Nephron (organoid): Measurements from ENCODE around the gene TMEM61.

Experiments used
- H3K27ac Mint-ChIP-seq, 3 experiments: 2 replicates each; pipeline ENCODE4 v1.8.0; 2020; ENCODE audit warnings: mixed read lengths in 3 of 3, mild to moderate bottlenecking in 2 of 3, moderate library complexity in 1 of 3
- H3K27me3 Mint-ChIP-seq: 2 replicates; pipeline ENCODE4 v1.8.0; 2021; ENCODE audit warnings: low read depth, mild to moderate bottlenecking, moderate library complexity, mixed read lengths
- H3K36me3 Mint-ChIP-seq: 2 replicates; pipeline ENCODE4 v1.8.0; 2020; ENCODE audit warnings: low read depth, mixed read lengths
- H3K4me1 Mint-ChIP-seq: 2 replicates; pipeline ENCODE4 v1.8.0; 2020; ENCODE audit warnings: mixed read lengths
- H3K4me3 Mint-ChIP-seq, 3 experiments: 2 replicates each; pipeline ENCODE4 v1.8.0; 2020; ENCODE audit warnings: mild to moderate bottlenecking in 3 of 3, mixed read lengths in 3 of 3, moderate library complexity in 2 of 3
- H3K9me3 Mint-ChIP-seq: 2 replicates; pipeline ENCODE4 v1.8.0; 2020; ENCODE audit warnings: mixed read lengths
- TF ChIP-seq, protein P1 (sequence below), 3 experiments: fragments of 200-600 bp; sonication (generic); IDR thresholded peaks; one replicate each; pipeline ENCODE4 v1.5.0; 2021; ENCODE audit warnings: antibody characterized with exemption in 3 of 3; ENCODE audit not compliant: unreplicated experiment in 3 of 3

The TMEM61 gene

GRCh38 chr1:54987919-54988705, 7.7 kb downstream of the TMEM61 start:
- TF ChIP-seq, protein P1, sequence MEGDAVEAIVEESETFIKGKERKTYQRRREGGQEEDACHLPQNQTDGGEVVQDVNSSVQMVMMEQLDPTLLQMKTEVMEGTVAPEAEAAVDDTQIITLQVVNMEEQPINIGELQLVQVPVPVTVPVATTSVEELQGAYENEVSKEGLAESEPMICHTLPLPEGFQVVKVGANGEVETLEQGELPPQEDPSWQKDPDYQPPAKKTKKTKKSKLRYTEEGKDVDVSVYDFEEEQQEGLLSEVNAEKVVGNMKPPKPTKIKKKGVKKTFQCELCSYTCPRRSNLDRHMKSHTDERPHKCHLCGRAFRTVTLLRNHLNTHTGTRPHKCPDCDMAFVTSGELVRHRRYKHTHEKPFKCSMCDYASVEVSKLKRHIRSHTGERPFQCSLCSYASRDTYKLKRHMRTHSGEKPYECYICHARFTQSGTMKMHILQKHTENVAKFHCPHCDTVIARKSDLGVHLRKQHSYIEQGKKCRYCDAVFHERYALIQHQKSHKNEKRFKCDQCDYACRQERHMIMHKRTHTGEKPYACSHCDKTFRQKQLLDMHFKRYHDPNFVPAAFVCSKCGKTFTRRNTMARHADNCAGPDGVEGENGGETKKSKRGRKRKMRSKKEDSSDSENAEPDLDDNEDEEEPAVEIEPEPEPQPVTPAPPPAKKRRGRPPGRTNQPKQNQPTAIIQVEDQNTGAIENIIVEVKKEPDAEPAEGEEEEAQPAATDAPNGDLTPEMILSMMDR (IDR thresholded peaks at IDR 0.05; ENCODE audit: unreplicated experiment in 3 of 3): no peak
- H3K36me3 Mint-ChIP-seq: no peaks in the 10 kb centered on the region

DNA sequence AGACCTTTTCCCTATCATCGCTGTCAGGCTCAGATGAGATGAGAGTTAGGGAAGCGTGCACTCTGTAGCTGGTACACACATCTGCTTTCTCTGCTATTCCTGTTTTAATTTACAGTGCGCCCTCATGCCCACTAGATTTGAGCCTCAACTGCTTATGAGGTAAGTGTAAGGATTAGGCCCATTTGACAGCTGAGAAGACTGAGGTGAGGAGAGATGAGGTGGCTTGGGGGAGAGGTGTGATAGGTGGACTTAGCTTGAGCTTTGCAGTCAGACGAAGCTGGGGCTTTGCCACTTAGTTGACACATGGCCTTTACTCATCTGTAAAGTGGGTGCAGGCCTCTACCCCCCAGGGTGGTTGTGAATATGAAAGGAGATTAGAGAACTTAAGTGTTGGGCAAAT, 8.5 kb downstream of the TMEM61 start:
- Mint-ChIP-seq H3K27me3 (peaks cover 33% of the 10 kb centered on the region), H3K36me3 (no peaks in the 10 kb centered on the region), H3K4me1 (peaks cover 17% of the 10 kb centered on the region), H3K4me3 (no peak overlapping the region), H3K9me3 (no peaks in the 10 kb centered on the region), H3K27ac (no peak overlapping the region)
- TF ChIP-seq, protein P1 (IDR thresholded peaks at IDR 0.05; ENCODE audit: unreplicated experiment in 3 of 3): no peak

More at GRCh38 chr1:54987919-54988705, 7.7 kb downstream of the TMEM61 start:
- H3K9me3 Mint-ChIP-seq: no peaks in the 10 kb centered on the region
- H3K4me3 Mint-ChIP-seq: no peak overlapping the region
- H3K27ac Mint-ChIP-seq: peak overlapping the region; percentile 44 to 67 (median 50)
- peaks cover 23% of the 10 kb centered on the region for H3K4me1 Mint-ChIP-seq
- H3K27me3 Mint-ChIP-seq: peaks cover 37% of the 10 kb centered on the region

DNA sequence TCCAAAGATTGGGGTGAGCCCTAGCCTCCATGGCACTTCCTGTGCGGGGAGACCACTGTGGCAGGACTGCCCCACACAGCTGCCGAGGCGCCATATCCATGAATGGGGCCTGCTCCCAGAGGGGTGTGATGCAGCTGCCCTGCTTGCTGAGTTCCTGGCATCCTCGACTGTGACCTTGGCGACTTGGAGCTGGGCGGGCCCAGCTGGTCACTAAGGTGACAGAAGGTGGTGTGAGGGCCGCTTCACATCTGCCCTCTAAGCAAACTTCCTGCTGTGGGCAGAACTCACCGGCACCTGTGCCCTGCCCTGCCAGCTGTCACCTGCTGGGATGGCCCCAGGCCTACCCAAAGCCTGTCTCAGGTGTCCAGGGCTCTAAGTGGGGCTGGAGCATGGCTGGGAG, 9.0 kb downstream of the TMEM61 start:
- TF ChIP-seq, protein P1 (IDR thresholded peaks at IDR 0.05; ENCODE audit: unreplicated experiment in 3 of 3): no peak
- Mint-ChIP-seq H3K4me3 (no peak overlapping the region), H3K36me3 (no peaks in the 10 kb centered on the region), H3K27me3 (peaks cover 33% of the 10 kb centered on the region), H3K27ac (no peak overlapping the region), H3K9me3 (no peaks in the 10 kb centered on the region), H3K4me1 (peaks cover 12% of the 10 kb centered on the region)

GRCh38 chr1:54989968-54990810, 9.8 kb downstream of the TMEM61 start:
- Mint-ChIP-seq H3K4me3 (no peak overlapping the region), H3K9me3 (no peaks in the 10 kb centered on the region), H3K36me3 (no peaks in the 10 kb centered on the region), H3K4me1 (peaks cover 16% of the 10 kb centered on the region), H3K27ac (no peak overlapping the region), H3K27me3 (peaks cover 35% of the 10 kb centered on the region)
- TF ChIP-seq, protein P1 (IDR thresholded peaks at IDR 0.05; ENCODE audit: unreplicated experiment in 3 of 3): no peak

GRCh38 chr1:54990916-54991315, 10.5 kb downstream of the TMEM61 start:
- Mint-ChIP-seq H3K36me3 (no peaks in the 10 kb centered on the region), H3K9me3 (no peaks in the 10 kb centered on the region), H3K4me3 (no peak overlapping the region), H3K27me3 (peaks cover 37% of the 10 kb centered on the region), H3K27ac (peak overlapping the region in 1 of 3 experiments; percentile 33), H3K4me1 (peaks cover 22% of the 10 kb centered on the region)
- TF ChIP-seq, protein P1 (IDR thresholded peaks at IDR 0.05; ENCODE audit: unreplicated experiment in 3 of 3): no peak
